OCI-LY7 (cell line): ENCODE results near the gene HOXB6. TPM values are rescaled to one million over a fixed set of nuclear protein-coding genes. Genes with fewer than 3 reads are reported as not detected.

Source experiments
- BruUV-seq: library from RNA; stranded (reverse); fragments of 400-500 nt; replicated peaks from 2 replicates; lab custom pipeline; 2021; lab: Mats Ljungman, UMichigan
- CTCF ChIA-PET: fragments of 300-600 bp; sonication (Branson Sonifier 250); formaldehyde crosslinking; loops from one replicate; lab custom pipeline; 2022; ENCODE audit warnings: antibody characterized with exemption; ENCODE audit not compliant: unreplicated experiment; lab: Charles Lee
- POLR2A ChIA-PET: fragments of 300-600 bp; sonication (Branson Sonifier 250); formaldehyde crosslinking; loops from one replicate; lab custom pipeline; 2022; ENCODE audit warnings: antibody characterized with exemption; lab: Charles Lee
- DNase-seq: peaks from one replicate; pipeline ENCODE4 v3.0.0-alpha.2; 2015; ENCODE audit warnings: low spot score
- H2AFZ ChIP-seq: fragments of 200-600 bp; sonication (generic), shearing (Covaris generic); 2 replicates; pipeline ENCODE4 v1.6.1; 2014; ENCODE audit warnings: mild to moderate bottlenecking, antibody characterized with exemption, low read length, moderate library complexity
- H3K27ac ChIP-seq: fragments of 200-600 bp; sonication (generic); 2 replicates; pipeline ENCODE4 v1.5.1; 2014; ENCODE audit warnings: mixed run types, low read depth, mild to moderate bottlenecking, moderate library complexity, low read length, inconsistent platforms; ENCODE audit not compliant: poor library complexity, severe bottlenecking
- H3K36me3 ChIP-seq: fragments of 200-600 bp; sonication (generic); 2 replicates; pipeline ENCODE4 v1.6.1; 2014; ENCODE audit warnings: mild to moderate bottlenecking, antibody characterized with exemption, low read length, moderate library complexity, mixed read lengths; ENCODE audit not compliant: insufficient read depth
- H3K4me1 ChIP-seq: fragments of 200-600 bp; sonication (generic); 2 replicates; pipeline ENCODE4 v1.5.1; 2014; ENCODE audit warnings: mild to moderate bottlenecking, low read length; ENCODE audit not compliant: insufficient read depth, poor library complexity, severe bottlenecking
- H3K4me2 ChIP-seq: fragments of 200-600 bp; sonication (generic); 2 replicates; pipeline ENCODE4 v1.6.1; 2014; ENCODE audit warnings: mild to moderate bottlenecking, low read length
- H3K4me3 ChIP-seq: fragments of 200-600 bp; sonication (generic); 2 replicates; pipeline ENCODE4 v1.5.1; 2014; ENCODE audit warnings: mild to moderate bottlenecking, low read depth, low read length; ENCODE audit not compliant: poor library complexity, severe bottlenecking
- H3K79me2 ChIP-seq: fragments of 200-600 bp; sonication (generic); 2 replicates; pipeline ENCODE4 v1.6.1; 2016; ENCODE audit warnings: low read depth, mild to moderate bottlenecking, low read length, moderate library complexity, mixed read lengths; ENCODE audit not compliant: insufficient read depth
- H3K9me2 ChIP-seq: fragments of 200-600 bp; sonication (generic); 2 replicates; pipeline ENCODE4 v1.6.1; 2016; ENCODE audit warnings: mild to moderate bottlenecking, low read length, mixed read lengths; ENCODE audit not compliant: insufficient read depth
- H3K9me3 ChIP-seq: fragments of 200-600 bp; sonication (generic); 2 replicates; pipeline ENCODE4 v1.6.1; 2014; ENCODE audit warnings: mild to moderate bottlenecking, mixed run types, low read length, mixed read lengths
- H4K20me1 ChIP-seq: fragments of 200-600 bp; sonication (generic); 2 replicates; pipeline ENCODE4 v1.6.1; 2014; ENCODE audit warnings: mild to moderate bottlenecking, antibody characterized with exemption, low read length, moderate library complexity, mixed read lengths; ENCODE audit not compliant: insufficient read depth
- CTCF ChIP-seq: fragments of 200-600 bp; sonication (generic); conservative IDR thresholded peaks from 2 replicates; pipeline ENCODE4 v1.5.1; 2014; ENCODE audit warnings: mild to moderate bottlenecking, antibody characterized with exemption, low read length, moderate library complexity, mixed read lengths
- EZH2phosphoT487 ChIP-seq: fragments of 200-600 bp; sonication (generic); IDR thresholded peaks from 2 replicates; pipeline ENCODE4 v1.6.1; 2018; ENCODE audit warnings: low read depth, borderline replicate concordance, mild to moderate bottlenecking, mixed run types, antibody characterized with exemption, low read length, moderate library complexity, mixed read lengths
- intact Hi-C: fragments of 100-400 bp; cut with micrococcal nuclease; formaldehyde crosslinking; loops from one replicate; pipeline ENCODE4 v1.10.0; 2022; ENCODE audit not compliant: unreplicated experiment
- total RNA-seq, 2 experiments: library from RNA; depleted of rRNA in 1 of 2; stranded (reverse); fragments of >200 nt in 1 of 2; shearing (Covaris generic) in 1 of 2; gene quantifications; 2 replicates each; pipeline ENCODE4 v1.2.3, GENCODE V29; 2014 to 2022

HOXB6 gene
- total RNA-seq, 2 experiments from 2014 or later, result not detected

GRCh38 chr17:48592577-48592976 is 12.2 kb downstream of the HOXB6 start:
- H3K27ac ChIP-seq, result no peak overlapping the region
- H3K79me2 ChIP-seq, result no peaks in the 10 kb centered on the region
- ChIA-PET POLR2A (no interaction called here), CTCF (interaction anchor here (1.1 kb wide), 1 partner anchor 242 kb away, joined by 3 read pairs; no protein-coding TSS in a partner anchor)
- H3K4me3 ChIP-seq, result no peak overlapping the region
- no peak for TF ChIP-seq EZH2phosphoT487
- TF ChIP-seq CTCF, result no peak
- no peak for DNase-seq
- no peaks in the 10 kb centered on the region for H3K9me2 ChIP-seq
- no peaks in the 10 kb centered on the region for H3K9me3 ChIP-seq
- BruUV-seq, result no TSS peak
- H4K20me1 ChIP-seq, result no peaks in the 10 kb centered on the region
- intact Hi-C loops, result loop anchor here (10.0 kb wide), 1 partner anchor 328 kb away; no protein-coding TSS in a partner anchor
- H3K36me3 ChIP-seq, result no peaks in the 10 kb centered on the region
- no peak overlapping the region for H2AFZ ChIP-seq
- peaks cover 6% of the 10 kb centered on the region for H3K4me1 ChIP-seq
- no peak overlapping the region for H3K4me2 ChIP-seq

GRCh38 chr17:48592057-48592514 is 12.7 kb downstream of the HOXB6 start:
- TF ChIP-seq EZH2phosphoT487 (no peak), CTCF (no peak)
- Histone ChIP-seq H2AFZ (no peak overlapping the region), H4K20me1 (no peaks in the 10 kb centered on the region), H3K4me1 (peaks cover 11% of the 10 kb centered on the region), H3K4me2 (no peak overlapping the region), H3K9me2 (no peaks in the 10 kb centered on the region), H3K79me2 (no peaks in the 10 kb centered on the region), H3K27ac (no peak overlapping the region), H3K9me3 (no peaks in the 10 kb centered on the region), H3K4me3 (no peak overlapping the region), H3K36me3 (no peaks in the 10 kb centered on the region)
- ChIA-PET CTCF (no interaction called here), POLR2A (interaction anchor here (0.8 kb wide), 1 partner anchor 257 kb away, joined by 3 read pairs; no protein-coding TSS in a partner anchor)
- intact Hi-C loops, result loop anchor here (10.0 kb wide), 1 partner anchor 327 kb away; no protein-coding TSS in a partner anchor
- DNase-seq, result no peak
- BruUV-seq, result no TSS peak
